Measurements from ENCODE around the gene LYPD1. TPM values are rescaled to one million over a fixed set of nuclear protein-coding genes. Genes with fewer than 3 reads are reported as not detected.
A peak's percentile ranks its signal among the peaks of the same experiment; 100 is the strongest.
"Not testable (repeated sequence)": the region's sequence is repeated elsewhere in the genome, so short reads cannot be mapped to it uniquely, and the experiment has no call there.

The LYPD1 gene
- polyA plus RNA-seq = under 1 TPM in 2 of 4 donors, not detected in 2; 0.81 to 0.87 TPM
- long read RNA-seq, donor 1 = 0 reads
- long read RNA-seq, donor 2, partial matches to known transcripts = 0 of 1 reads
- long read RNA-seq, donor 2, other reads (novel, unspliced or antisense) = 0 of 1 reads
- long read RNA-seq, donor 3, partial matches to known transcripts = 0 of 1 reads
- long read RNA-seq, donor 3, other reads (novel, unspliced or antisense) = 0 of 1 reads
- long read RNA-seq, donor 4 = 0 reads
- long read RNA-seq, donor 5 = 0 reads
- long read RNA-seq, donor 6, partial matches to known transcripts = 0 of 1 reads
- long read RNA-seq, donor 6, other reads (novel, unspliced or antisense) = 0 of 1 reads
- long read RNA-seq, donor 7 = 0 reads
- long read RNA-seq, donor 8 = 0 reads
- long read RNA-seq, donor 9 = 0 reads
- long read RNA-seq, donor 10, partial matches to known transcripts = 0 of 2 reads
- long read RNA-seq, donor 10, other reads (novel, unspliced or antisense) = 0 of 2 reads

- Histone ChIP-seq H3K27me3 (ENCODE audit: control insufficient read depth in 3 of 3, insufficient read depth in 3 of 3, low read length in 3 of 3) (peaks cover 8 to 46% (median 15%) of the 10 kb centered on the region in 3 donors), H3K4me1 (ENCODE audit: control insufficient read depth in 3 of 3, insufficient read depth in 2 of 3, low read depth in 1 of 3, low read length in 2 of 3) (peaks cover 0 to 9% (median 3%) of the 10 kb centered on the region in 3 donors), H3K36me3 (ENCODE audit: control insufficient read depth in 3 of 3, insufficient read depth in 2 of 3, low read depth in 1 of 3, low read length in 3 of 3) (no peaks in the 10 kb centered on the region), H3K27ac (ENCODE audit: low read depth in 1 of 3, low read length in 2 of 3) (no peak within 1 kb of the TSS), H3K4me3 (ENCODE audit: low read depth in 1 of 3, low read length in 3 of 3) (peak within 1 kb of the TSS in 2 of 3 donors; percentile 32 to 44), H3K9me3 (ENCODE audit: control insufficient read depth in 2 of 2, insufficient read depth in 1 of 2, low read depth in 1 of 2, low read length in 1 of 2) (no peaks in the 10 kb centered on the region)
- no peak for FAIRE-seq
- peak in 1 of 2 donors; percentile 46 for DNase-seq
- 1 to 4% (median 1%) methylated on average over 53 to 59 of the region's 59 CpGs for WGBS, 3 donors
Measured at GRCh38 chr2:132669908-132670495, at the start of gene LYPD1. TSS of gene LYPD1 (minus strand) at chr2:132670205. CDS start at chr2:132669932, 273 bp downstream.

GRCh38 chr2:132719480-132719879, 49.5 kb upstream of the LYPD1 start:
- no peaks in the 10 kb centered on the region for H3K9me3 ChIP-seq (ENCODE audit: control insufficient read depth in 2 of 2, insufficient read depth in 1 of 2, low read depth in 1 of 2, low read length in 1 of 2)
- WGBS, 3 donors = 81 to 90% (median 89%) methylated on average over 9 of the region's 9 CpGs
- DNase-seq (no peak), FAIRE-seq (no peak)
- no peak overlapping the region for H3K27ac ChIP-seq (ENCODE audit: low read depth in 1 of 3, low read length in 2 of 3)
- H3K27me3 ChIP-seq (ENCODE audit: control insufficient read depth in 3 of 3, insufficient read depth in 3 of 3, low read length in 3 of 3) = no peaks in the 10 kb centered on the region
- no peaks in the 10 kb centered on the region for H3K4me1 ChIP-seq (ENCODE audit: control insufficient read depth in 3 of 3, insufficient read depth in 2 of 3, low read depth in 1 of 3, low read length in 2 of 3)
- H3K4me3 ChIP-seq (ENCODE audit: low read depth in 1 of 3, low read length in 3 of 3) = no peak overlapping the region
- H3K36me3 ChIP-seq (ENCODE audit: control insufficient read depth in 3 of 3, insufficient read depth in 2 of 3, low read depth in 1 of 3, low read length in 3 of 3) = no peaks in the 10 kb centered on the region

GRCh38 chr2:132716954-132717353, 46.9 kb upstream of the LYPD1 start:
- no peaks in the 10 kb centered on the region for H3K36me3 ChIP-seq (ENCODE audit: control insufficient read depth in 3 of 3, insufficient read depth in 2 of 3, low read depth in 1 of 3, low read length in 3 of 3)
- H3K4me1 ChIP-seq (ENCODE audit: control insufficient read depth in 3 of 3, insufficient read depth in 2 of 3, low read depth in 1 of 3, low read length in 2 of 3) = no peaks in the 10 kb centered on the region
- FAIRE-seq = no peak
- H3K27me3 ChIP-seq (ENCODE audit: control insufficient read depth in 3 of 3, insufficient read depth in 3 of 3, low read length in 3 of 3) = no peaks in the 10 kb centered on the region
- no peak overlapping the region for H3K4me3 ChIP-seq (ENCODE audit: low read depth in 1 of 3, low read length in 3 of 3)
- no peaks in the 10 kb centered on the region for H3K9me3 ChIP-seq (ENCODE audit: control insufficient read depth in 2 of 2, insufficient read depth in 1 of 2, low read depth in 1 of 2, low read length in 1 of 2)
- no peak for DNase-seq
- no peak overlapping the region for H3K27ac ChIP-seq (ENCODE audit: low read depth in 1 of 3, low read length in 2 of 3)
- 80 to 91% (median 83%) methylated on average over 2 of the region's 2 CpGs for WGBS, 3 donors

GRCh38 chr2:132715386-132716351, 45.7 kb upstream of the LYPD1 start:
- DNase-seq (no peak), FAIRE-seq (no peak)
- Histone ChIP-seq H3K4me1 (ENCODE audit: control insufficient read depth in 3 of 3, insufficient read depth in 2 of 3, low read depth in 1 of 3, low read length in 2 of 3) (no peaks in the 10 kb centered on the region), H3K27ac (ENCODE audit: low read depth in 1 of 3, low read length in 2 of 3) (no peak overlapping the region), H3K4me3 (ENCODE audit: low read depth in 1 of 3, low read length in 3 of 3) (no peak overlapping the region), H3K36me3 (ENCODE audit: control insufficient read depth in 3 of 3, insufficient read depth in 2 of 3, low read depth in 1 of 3, low read length in 3 of 3) (no peaks in the 10 kb centered on the region), H3K27me3 (ENCODE audit: control insufficient read depth in 3 of 3, insufficient read depth in 3 of 3, low read length in 3 of 3) (no peaks in the 10 kb centered on the region), H3K9me3 (ENCODE audit: control insufficient read depth in 2 of 2, insufficient read depth in 1 of 2, low read depth in 1 of 2, low read length in 1 of 2) (no peaks in the 10 kb centered on the region)
- WGBS, 3 donors = 66 to 77% (median 75%) methylated on average over 7 of the region's 7 CpGs

GRCh38 chr2:132703396-132703795, 33.4 kb upstream of the LYPD1 start:
- peaks cover 0 to 3% (median 0%) of the 10 kb centered on the region in 3 donors for H3K27me3 ChIP-seq (ENCODE audit: control insufficient read depth in 3 of 3, insufficient read depth in 3 of 3, low read length in 3 of 3)
- H3K4me1 ChIP-seq (ENCODE audit: control insufficient read depth in 3 of 3, insufficient read depth in 2 of 3, low read depth in 1 of 3, low read length in 2 of 3) = no peaks in the 10 kb centered on the region
- 69 to 72% (median 71%) methylated on average over 4 of the region's 4 CpGs for WGBS, 3 donors
- no peak overlapping the region for H3K27ac ChIP-seq (ENCODE audit: low read depth in 1 of 3, low read length in 2 of 3)
- FAIRE-seq (no peak), DNase-seq (no peak)
- no peak overlapping the region for H3K4me3 ChIP-seq (ENCODE audit: low read depth in 1 of 3, low read length in 3 of 3)
- no peaks in the 10 kb centered on the region for H3K9me3 ChIP-seq (ENCODE audit: control insufficient read depth in 2 of 2, insufficient read depth in 1 of 2, low read depth in 1 of 2, low read length in 1 of 2)
- peaks cover 0 to 4% (median 0%) of the 10 kb centered on the region in 3 donors for H3K36me3 ChIP-seq (ENCODE audit: control insufficient read depth in 3 of 3, insufficient read depth in 2 of 3, low read depth in 1 of 3, low read length in 3 of 3)

GRCh38 chr2:132701810-132702209, 31.8 kb upstream of the LYPD1 start:
- DNase-seq (no peak), FAIRE-seq (no peak)
- no peak overlapping the region for H3K27ac ChIP-seq (ENCODE audit: low read depth in 1 of 3, low read length in 2 of 3)
- no peaks in the 10 kb centered on the region for H3K9me3 ChIP-seq (ENCODE audit: control insufficient read depth in 2 of 2, insufficient read depth in 1 of 2, low read depth in 1 of 2, low read length in 1 of 2)
- no peaks in the 10 kb centered on the region for H3K36me3 ChIP-seq (ENCODE audit: control insufficient read depth in 3 of 3, insufficient read depth in 2 of 3, low read depth in 1 of 3, low read length in 3 of 3)
- H3K4me3 ChIP-seq (ENCODE audit: low read depth in 1 of 3, low read length in 3 of 3) = no peak overlapping the region
- 82 to 89% (median 83%) methylated on average over 2 of the region's 2 CpGs for WGBS, 3 donors
- no peaks in the 10 kb centered on the region for H3K4me1 ChIP-seq (ENCODE audit: control insufficient read depth in 3 of 3, insufficient read depth in 2 of 3, low read depth in 1 of 3, low read length in 2 of 3)
- peaks cover 0 to 3% (median 0%) of the 10 kb centered on the region in 3 donors for H3K27me3 ChIP-seq (ENCODE audit: control insufficient read depth in 3 of 3, insufficient read depth in 3 of 3, low read length in 3 of 3)

GRCh38 chr2:132699802-132700201, 29.8 kb upstream of the LYPD1 start:
- H3K27ac ChIP-seq (ENCODE audit: low read depth in 1 of 3, low read length in 2 of 3); FAIRE-seq; H3K27me3 ChIP-seq (ENCODE audit: control insufficient read depth in 3 of 3, insufficient read depth in 3 of 3, low read length in 3 of 3); H3K4me3 ChIP-seq (ENCODE audit: low read depth in 1 of 3, low read length in 3 of 3); H3K4me1 ChIP-seq (ENCODE audit: control insufficient read depth in 3 of 3, insufficient read depth in 2 of 3, low read depth in 1 of 3, low read length in 2 of 3); H3K9me3 ChIP-seq (ENCODE audit: control insufficient read depth in 2 of 2, insufficient read depth in 1 of 2, low read depth in 1 of 2, low read length in 1 of 2); DNase-seq; H3K36me3 ChIP-seq (ENCODE audit: control insufficient read depth in 3 of 3, insufficient read depth in 2 of 3, low read depth in 1 of 3, low read length in 3 of 3): not testable (repeated sequence)
- WGBS, 3 donors = 87 to 92% (median 89%) methylated on average over 1 of the region's 2 CpGs

- WGBS, 3 donors = 79 to 87% (median 80%) methylated on average over 3 of the region's 3 CpGs
- not testable (repeated sequence) for H3K4me3 ChIP-seq (ENCODE audit: low read depth in 1 of 3, low read length in 3 of 3)
Measured at GRCh38 chr2:132698347-132698746, 28.3 kb upstream of the LYPD1 start.

More at GRCh38 chr2:132698347-132698746, 28.3 kb upstream of the LYPD1 start:
- H3K27ac ChIP-seq (ENCODE audit: low read depth in 1 of 3, low read length in 2 of 3); H3K27me3 ChIP-seq (ENCODE audit: control insufficient read depth in 3 of 3, insufficient read depth in 3 of 3, low read length in 3 of 3); H3K9me3 ChIP-seq (ENCODE audit: control insufficient read depth in 2 of 2, insufficient read depth in 1 of 2, low read depth in 1 of 2, low read length in 1 of 2); DNase-seq; FAIRE-seq; H3K4me1 ChIP-seq (ENCODE audit: control insufficient read depth in 3 of 3, insufficient read depth in 2 of 3, low read depth in 1 of 3, low read length in 2 of 3); H3K36me3 ChIP-seq (ENCODE audit: control insufficient read depth in 3 of 3, insufficient read depth in 2 of 3, low read depth in 1 of 3, low read length in 3 of 3): not testable (repeated sequence)
